ENCODE results near the gene ANKRD52.
A peak's percentile ranks its signal among the peaks of the same experiment; 100 is the strongest.
"Not testable (repeated sequence)": the region's sequence is repeated elsewhere in the genome, so short reads cannot be mapped to it uniquely, and the experiment has no call there.

ANKRD52 gene

GRCh38 chr12:56272468-56272867 lies 14.3 kb upstream of the ANKRD52 start:
- DNase-seq (ENCODE audit: low read depth), result not testable (repeated sequence)

- no peak for DNase-seq (ENCODE audit: low read depth)
Observed at GRCh38 chr12:56271031-56271430, 12.8 kb upstream of the ANKRD52 start.

- DNase-seq (ENCODE audit: low read depth), result peak; percentile 18
Observed at GRCh38 chr12:56267443-56268071, 9.4 kb upstream of the ANKRD52 start.

- DNase-seq (ENCODE audit: low read depth), result peak; percentile 80
Observed at GRCh38 chr12:56266693-56267442, 8.7 kb upstream of the ANKRD52 start, which contains the start of gene COQ10A. COQ10A (plus strand) TSS chr12:56266942; CDS start chr12:56267119, 177 bp downstream.

GRCh38 chr12:56266068-56266692 lies 8.0 kb upstream of the ANKRD52 start:
- DNase-seq (ENCODE audit: low read depth), result not testable (repeated sequence)

GRCh38 chr12:56262955-56263354 lies 4.8 kb upstream of the ANKRD52 start:
- not testable (repeated sequence) for DNase-seq (ENCODE audit: low read depth)

GRCh38 chr12:56261503-56262232 lies 3.5 kb upstream of the ANKRD52 start:
- peak; percentile 24 for DNase-seq (ENCODE audit: low read depth)

GRCh38 chr12:56260921-56261320 lies 2.7 kb upstream of the ANKRD52 start:
- DNase-seq (ENCODE audit: low read depth), result no peak

- no peak for DNase-seq (ENCODE audit: low read depth)
Observed at GRCh38 chr12:56260380-56260779, 2.2 kb upstream of the ANKRD52 start.

GRCh38 chr12:56258820-56259183 lies 618 bp upstream of the ANKRD52 start:
- no peak for DNase-seq (ENCODE audit: low read depth)

- DNase-seq (ENCODE audit: low read depth), result no peak
Observed at GRCh38 chr12:56257491-56258067, 605 bp downstream of the ANKRD52 start.

GRCh38 chr12:56257071-56257470 lies 1.1 kb downstream of the ANKRD52 start:
- DNase-seq (ENCODE audit: low read depth), result no peak

GRCh38 chr12:56256326-56256960 lies 1.7 kb downstream of the ANKRD52 start:
- DNase-seq (ENCODE audit: low read depth), result no peak

- no peak for DNase-seq (ENCODE audit: low read depth)
Observed at GRCh38 chr12:56255671-56256070, 2.5 kb downstream of the ANKRD52 start.

GRCh38 chr12:56253091-56253490 lies 5.1 kb downstream of the ANKRD52 start:
- no peak for DNase-seq (ENCODE audit: low read depth)

GRCh38 chr12:56252649-56253048 lies 5.5 kb downstream of the ANKRD52 start:
- DNase-seq (ENCODE audit: low read depth), result no peak

GRCh38 chr12:56248711-56249110 lies 9.5 kb downstream of the ANKRD52 start:
- DNase-seq (ENCODE audit: low read depth), result no peak

- no peak for DNase-seq (ENCODE audit: low read depth)
Observed at GRCh38 chr12:56247923-56248322, 10.3 kb downstream of the ANKRD52 start.

- DNase-seq (ENCODE audit: low read depth), result no peak
Observed at GRCh38 chr12:56244494-56244893, 13.7 kb downstream of the ANKRD52 start.

- no peak for DNase-seq (ENCODE audit: low read depth)
Observed at GRCh38 chr12:56243731-56244181, 14.4 kb downstream of the ANKRD52 start.

GRCh38 chr12:56242986-56243385 lies 15.2 kb downstream of the ANKRD52 start:
- no peak for DNase-seq (ENCODE audit: low read depth)

Data from stromal cell of bone marrow (primary cell).